Liver (tissue), 8 donors: ENCODE results near the gene SMIM45.
A peak's percentile ranks its signal among the peaks of the same experiment; 100 is the strongest.

Experiments
- DNase-seq: peaks from one replicate; pipeline ENCODE4 v3.0.0-alpha.2; 2017; ENCODE audit warnings: low spot score
- H3K27ac ChIP-seq, 2 donors: one replicate each; pipeline ENCODE4 v1.7.0; 2013; ENCODE audit warnings: inconsistent platforms in 2 of 2, low read length in 2 of 2, control low read depth in 1 of 2, low read depth in 1 of 2, mild to moderate bottlenecking in 1 of 2
- H3K27me3 ChIP-seq, 4 donors: one replicate each; pipeline versions ENCODE4 v1.6.1 to v1.7.0; 2013; ENCODE audit warnings: low read length in 3 of 4, inconsistent platforms in 1 of 4, mild to moderate bottlenecking in 1 of 4, moderate library complexity in 1 of 4; ENCODE audit not compliant: control insufficient read depth in 4 of 4, insufficient read depth in 4 of 4
- H3K36me3 ChIP-seq, 4 donors: one replicate each; pipeline versions ENCODE4 v1.6.1 to v1.7.0; 2013; ENCODE audit warnings: low read length in 3 of 4, mild to moderate bottlenecking in 3 of 4, low read depth in 1 of 4, moderate library complexity in 1 of 4; ENCODE audit not compliant: control insufficient read depth in 4 of 4, insufficient read depth in 3 of 4
- H3K4me1 ChIP-seq, 4 donors: one replicate each; pipeline versions ENCODE4 v1.6.1 to v1.7.0; 2013; ENCODE audit warnings: low read length in 3 of 4, mild to moderate bottlenecking in 3 of 4, moderate library complexity in 1 of 4; ENCODE audit not compliant: control insufficient read depth in 4 of 4, insufficient read depth in 4 of 4
- H3K4me3 ChIP-seq, 3 donors: one replicate each; pipeline versions ENCODE4 v1.6.1 to v1.7.0; 2013; ENCODE audit warnings: low read length in 3 of 3, control low read depth in 1 of 3, low read depth in 1 of 3, mild to moderate bottlenecking in 1 of 3
- H3K9ac ChIP-seq, 2 donors: one replicate each; pipeline ENCODE4 v1.7.0; 2013; ENCODE audit warnings: low read length in 2 of 2, mild to moderate bottlenecking in 2 of 2, moderate library complexity in 2 of 2, control low read depth in 1 of 2, low read depth in 1 of 2
- H3K9me3 ChIP-seq, 4 donors: one replicate each; pipeline versions ENCODE4 v1.6.1 to v1.7.0; 2013; ENCODE audit warnings: low read length in 3 of 4; ENCODE audit not compliant: control insufficient read depth in 4 of 4
- EGR1 ChIP-seq, 2 donors: IDR thresholded peaks; 2 replicates each; pipeline ENCODE4 v1.6.1; 2016 to 2018; ENCODE audit warnings: antibody characterized with exemption in 2 of 2, low read depth in 2 of 2
- FOXA1 ChIP-seq: IDR thresholded peaks from 2 replicates; pipeline ENCODE4 v1.6.1; 2016; ENCODE audit warnings: antibody characterized with exemption
- FOXA2 ChIP-seq: IDR thresholded peaks from 2 replicates; pipeline ENCODE4 v1.6.1; 2016; ENCODE audit warnings: antibody characterized with exemption
- GABPA ChIP-seq, 2 donors: IDR thresholded peaks in 1 of 2; conservative IDR thresholded peaks in 1 of 2; 2 replicates each; pipeline ENCODE4 v1.6.1; 2016; ENCODE audit warnings: antibody characterized with exemption in 2 of 2, mild to moderate bottlenecking in 1 of 2, moderate library complexity in 1 of 2
- HNF4A ChIP-seq, 2 donors: conservative IDR thresholded peaks; 2 replicates each; pipeline ENCODE4 v1.6.1; 2016; ENCODE audit warnings: antibody characterized with exemption in 2 of 2, mild to moderate bottlenecking in 2 of 2
- HNF4G ChIP-seq: IDR thresholded peaks from 2 replicates; pipeline ENCODE4 v1.6.1; 2016; ENCODE audit warnings: antibody characterized with exemption
- JUND ChIP-seq, 2 donors: IDR thresholded peaks; 2 replicates each; pipeline ENCODE4 v1.6.1; 2016; ENCODE audit warnings: antibody characterized with exemption in 2 of 2
- RAD21 ChIP-seq, 2 donors: IDR thresholded peaks; 2 replicates each; pipeline ENCODE4 v1.6.1; 2016; ENCODE audit warnings: antibody characterized with exemption in 2 of 2, mild to moderate bottlenecking in 2 of 2
- RXRA ChIP-seq, 2 donors: IDR thresholded peaks; 2 replicates each; pipeline ENCODE4 v1.6.1; 2017 to 2018; ENCODE audit warnings: antibody characterized with exemption in 2 of 2, mild to moderate bottlenecking in 1 of 2
- SP1 ChIP-seq: IDR thresholded peaks from 2 replicates; pipeline ENCODE4 v1.6.1; 2018; ENCODE audit warnings: antibody characterized with exemption, mild to moderate bottlenecking
- TAF1 ChIP-seq: conservative IDR thresholded peaks from 2 replicates; pipeline ENCODE4 v1.6.1; 2016; ENCODE audit warnings: antibody characterized with exemption, mild to moderate bottlenecking
- YY1 ChIP-seq: IDR thresholded peaks from 2 replicates; pipeline ENCODE4 v1.6.1; 2016; ENCODE audit warnings: antibody characterized with exemption, mild to moderate bottlenecking
- whole genome bisulfite sequencing: extraction: QIAGEN DNeasy Blood & Tissue Kit; methylation state at CpG from one replicate; pipeline ENCODE4 v1.1.7; 2013; 5-methylcytosine and 5-hydroxymethylcytosine counted together
- TF ChIP-seq, protein P1 (sequence below): fragments of 150-350 bp; IDR thresholded peaks from 2 replicates; pipeline ENCODE4 v1.5.1; 2017; ENCODE audit warnings: improper control_type of control experiment, low read depth, low read length; ENCODE audit not compliant: missing input control
- TF ChIP-seq, protein P2 (sequence below): IDR thresholded peaks from 2 replicates; pipeline ENCODE4 v1.6.1; 2016; ENCODE audit warnings: antibody characterized with exemption
- TF ChIP-seq, protein P3 (sequence below): IDR thresholded peaks from 2 replicates; pipeline ENCODE4 v1.6.1; 2016; ENCODE audit warnings: antibody characterized with exemption
- TF ChIP-seq, protein P4 (sequence below): IDR thresholded peaks from 2 replicates; pipeline ENCODE4 v1.6.1; 2016; ENCODE audit warnings: antibody characterized with exemption
- donor health status: healthy.
- donor health status: healthy.
- donor health status: healthy.
- donor health status: healthy.
- donor health status: healthy.

Gene SMIM45

DNA sequence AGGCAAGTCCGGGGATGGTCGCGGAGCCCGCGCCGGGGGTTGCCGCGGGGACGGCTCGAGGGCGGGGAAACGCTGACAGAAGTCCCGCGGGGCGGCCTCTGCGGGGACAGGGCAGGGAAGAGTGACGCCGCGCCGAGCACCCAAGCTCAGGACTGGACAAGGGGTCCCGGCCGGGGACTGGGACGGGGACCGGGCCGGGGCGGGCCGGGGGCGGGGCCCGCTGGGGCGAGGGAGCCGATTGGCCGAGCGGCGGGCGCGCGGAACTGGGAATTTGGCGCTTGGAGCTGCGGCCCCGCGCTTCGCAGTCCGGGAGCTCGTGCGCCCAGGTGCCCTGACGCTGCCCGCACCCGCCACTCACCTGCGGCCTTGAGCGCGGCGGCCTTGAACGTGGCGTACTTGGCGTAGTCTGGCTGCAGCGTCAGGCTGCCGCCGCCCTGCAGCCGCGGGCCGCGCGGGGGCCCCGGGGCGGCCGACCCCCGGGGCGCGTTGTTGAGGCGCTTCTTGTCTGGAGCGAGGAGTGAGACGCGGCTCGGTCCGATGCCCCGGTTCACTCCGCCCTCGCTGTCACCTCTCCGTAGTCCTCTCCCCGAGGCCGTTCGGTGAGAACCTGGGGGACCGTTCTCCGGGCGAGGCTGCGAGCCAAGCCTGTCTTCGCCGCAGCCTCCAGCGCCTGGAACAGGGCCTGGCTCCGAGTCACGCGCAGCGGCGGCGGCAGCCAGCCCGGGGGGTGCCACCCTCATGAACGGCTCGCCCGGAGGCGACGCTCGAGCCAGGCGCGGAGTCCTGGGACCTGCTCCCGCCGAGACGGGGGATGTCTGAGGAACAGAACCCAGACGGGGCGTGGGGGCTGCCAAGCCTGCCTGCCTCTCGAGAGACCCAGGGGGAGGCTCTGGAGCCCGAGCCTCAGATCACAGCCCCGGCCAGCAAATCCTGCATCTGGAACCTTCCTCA is 41.6 kb upstream of the SMIM45 start:
- no peak overlapping the region for H3K9ac ChIP-seq

DNA sequence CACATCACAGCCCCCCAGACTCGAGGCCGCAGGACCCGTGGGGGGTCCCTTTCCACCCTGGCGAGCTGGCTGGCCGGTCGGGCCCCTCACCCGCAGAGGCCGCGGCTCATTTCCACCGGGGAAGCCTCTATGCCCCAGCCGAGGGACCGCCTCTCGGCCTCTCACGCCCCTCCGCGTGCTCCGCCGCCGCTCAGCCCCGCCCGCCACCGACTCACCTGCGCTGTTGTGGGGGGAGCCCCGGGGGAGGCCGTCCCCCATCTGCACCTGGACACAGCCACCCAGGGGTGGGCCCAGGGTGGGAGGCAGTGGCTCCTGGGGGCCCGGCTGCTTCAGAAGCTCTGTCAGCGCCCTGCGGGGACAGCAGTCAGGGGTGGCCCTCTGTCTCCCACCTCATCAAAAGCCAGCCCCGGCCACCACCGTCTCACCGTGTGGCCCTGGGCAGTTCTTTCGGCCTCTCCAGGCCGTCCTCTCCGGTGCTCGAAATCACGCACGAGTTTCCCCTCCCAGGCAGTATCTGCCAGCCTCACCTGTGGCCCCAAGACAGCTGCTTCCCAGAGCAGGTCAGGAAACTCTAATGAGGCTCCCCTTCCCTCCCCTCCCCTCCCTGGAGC is 40.8 kb upstream of the SMIM45 start:
- peaks cover 4 to 11% (median 8%) of the 10 kb centered on the region in 4 donors for H3K27me3 ChIP-seq
- no peak overlapping the region for H3K27ac ChIP-seq
- WGBS: 12% methylated on average over 37 of the region's 37 CpGs
- no peaks in the 10 kb centered on the region for H3K9me3 ChIP-seq
- peaks cover 0 to 5% (median 0%) of the 10 kb centered on the region in 4 donors for H3K36me3 ChIP-seq
- TF ChIP-seq EGR1 (IDR thresholded peaks at IDR 0.05; ENCODE audit: low read depth in 2 of 2): no peak
- TF ChIP-seq, protein P1, sequence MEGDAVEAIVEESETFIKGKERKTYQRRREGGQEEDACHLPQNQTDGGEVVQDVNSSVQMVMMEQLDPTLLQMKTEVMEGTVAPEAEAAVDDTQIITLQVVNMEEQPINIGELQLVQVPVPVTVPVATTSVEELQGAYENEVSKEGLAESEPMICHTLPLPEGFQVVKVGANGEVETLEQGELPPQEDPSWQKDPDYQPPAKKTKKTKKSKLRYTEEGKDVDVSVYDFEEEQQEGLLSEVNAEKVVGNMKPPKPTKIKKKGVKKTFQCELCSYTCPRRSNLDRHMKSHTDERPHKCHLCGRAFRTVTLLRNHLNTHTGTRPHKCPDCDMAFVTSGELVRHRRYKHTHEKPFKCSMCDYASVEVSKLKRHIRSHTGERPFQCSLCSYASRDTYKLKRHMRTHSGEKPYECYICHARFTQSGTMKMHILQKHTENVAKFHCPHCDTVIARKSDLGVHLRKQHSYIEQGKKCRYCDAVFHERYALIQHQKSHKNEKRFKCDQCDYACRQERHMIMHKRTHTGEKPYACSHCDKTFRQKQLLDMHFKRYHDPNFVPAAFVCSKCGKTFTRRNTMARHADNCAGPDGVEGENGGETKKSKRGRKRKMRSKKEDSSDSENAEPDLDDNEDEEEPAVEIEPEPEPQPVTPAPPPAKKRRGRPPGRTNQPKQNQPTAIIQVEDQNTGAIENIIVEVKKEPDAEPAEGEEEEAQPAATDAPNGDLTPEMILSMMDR: no peak
- TF ChIP-seq GABPA (IDR thresholded peaks at IDR 0.05 in 1 of 2, conservative IDR thresholded peaks at IDR 0.05 in 1 of 2): no peak
- no peak for TF ChIP-seq YY1
- no peak for TF ChIP-seq JUND (IDR thresholded peaks at IDR 0.05)
- TF ChIP-seq HNF4A (conservative IDR thresholded peaks at IDR 0.05): no peak
- TF ChIP-seq, protein P2, sequence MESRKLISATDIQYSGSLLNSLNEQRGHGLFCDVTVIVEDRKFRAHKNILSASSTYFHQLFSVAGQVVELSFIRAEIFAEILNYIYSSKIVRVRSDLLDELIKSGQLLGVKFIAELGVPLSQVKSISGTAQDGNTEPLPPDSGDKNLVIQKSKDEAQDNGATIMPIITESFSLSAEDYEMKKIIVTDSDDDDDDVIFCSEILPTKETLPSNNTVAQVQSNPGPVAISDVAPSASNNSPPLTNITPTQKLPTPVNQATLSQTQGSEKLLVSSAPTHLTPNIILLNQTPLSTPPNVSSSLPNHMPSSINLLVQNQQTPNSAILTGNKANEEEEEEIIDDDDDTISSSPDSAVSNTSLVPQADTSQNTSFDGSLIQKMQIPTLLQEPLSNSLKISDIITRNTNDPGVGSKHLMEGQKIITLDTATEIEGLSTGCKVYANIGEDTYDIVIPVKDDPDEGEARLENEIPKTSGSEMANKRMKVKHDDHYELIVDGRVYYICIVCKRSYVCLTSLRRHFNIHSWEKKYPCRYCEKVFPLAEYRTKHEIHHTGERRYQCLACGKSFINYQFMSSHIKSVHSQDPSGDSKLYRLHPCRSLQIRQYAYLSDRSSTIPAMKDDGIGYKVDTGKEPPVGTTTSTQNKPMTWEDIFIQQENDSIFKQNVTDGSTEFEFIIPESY: no peak
- TF ChIP-seq RXRA (IDR thresholded peaks at IDR 0.05): no peak
- no peak for TF ChIP-seq FOXA2
- TF ChIP-seq TAF1: no peak
- TF ChIP-seq FOXA1: no peak
- no peak for TF ChIP-seq RAD21 (IDR thresholded peaks at IDR 0.05)
- no peak for TF ChIP-seq HNF4G
- TF ChIP-seq, protein P3, sequence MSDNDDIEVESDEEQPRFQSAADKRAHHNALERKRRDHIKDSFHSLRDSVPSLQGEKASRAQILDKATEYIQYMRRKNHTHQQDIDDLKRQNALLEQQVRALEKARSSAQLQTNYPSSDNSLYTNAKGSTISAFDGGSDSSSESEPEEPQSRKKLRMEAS: no peak
- TF ChIP-seq, protein P4, sequence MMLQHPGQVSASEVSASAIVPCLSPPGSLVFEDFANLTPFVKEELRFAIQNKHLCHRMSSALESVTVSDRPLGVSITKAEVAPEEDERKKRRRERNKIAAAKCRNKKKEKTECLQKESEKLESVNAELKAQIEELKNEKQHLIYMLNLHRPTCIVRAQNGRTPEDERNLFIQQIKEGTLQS: no peak
- TF ChIP-seq SP1: no peak
- H3K4me1 ChIP-seq: peaks cover 6 to 24% (median 14%) of the 10 kb centered on the region in 4 donors
- H3K9ac ChIP-seq: no peak overlapping the region
- no peak for DNase-seq
- peak overlapping the region in 1 of 3 donors; percentile 20 for H3K4me3 ChIP-seq

More for the DNA sequence above, 41.6 kb upstream of the SMIM45 start:
- Histone ChIP-seq H3K36me3 (peaks cover 1 to 8% (median 4%) of the 10 kb centered on the region in 4 donors), H3K27me3 (peaks cover 0 to 7% (median 6%) of the 10 kb centered on the region in 4 donors), H3K4me1 (peaks cover 6 to 21% (median 12%) of the 10 kb centered on the region in 4 donors), H3K4me3 (peak overlapping the region in 1 of 3 donors; percentile 20), H3K27ac (no peak overlapping the region), H3K9me3 (no peaks in the 10 kb centered on the region)
- TF ChIP-seq, protein P4: no peak
- TF ChIP-seq RAD21 (IDR thresholded peaks at IDR 0.05) (no peak), TAF1 (no peak)
- TF ChIP-seq, protein P1: no peak
- 2% methylated on average over 112 of the region's 112 CpGs for WGBS
- DNase-seq: no peak
